H54 (cell line): ENCODE data around the gene NAB2.

ENCODE experiments used
- DNase-seq: peaks from one replicate; pipeline ENCODE4 v3.0.0; 2011; ENCODE audit warnings: low spot score, mixed read lengths; ENCODE audit not compliant: insufficient read length
- FAIRE-seq: peaks from 3 replicates; lab custom pipeline; 2011; peaks lifted over from hg19 to GRCh38; lab: Jason Lieb, UNC
- POLR2A ChIP-seq: IDR thresholded peaks from 2 replicates; pipeline ENCODE4 v1.6.1; 2011; ENCODE audit warnings: low read depth, mild to moderate bottlenecking, low read length

NAB2 gene

DNA sequence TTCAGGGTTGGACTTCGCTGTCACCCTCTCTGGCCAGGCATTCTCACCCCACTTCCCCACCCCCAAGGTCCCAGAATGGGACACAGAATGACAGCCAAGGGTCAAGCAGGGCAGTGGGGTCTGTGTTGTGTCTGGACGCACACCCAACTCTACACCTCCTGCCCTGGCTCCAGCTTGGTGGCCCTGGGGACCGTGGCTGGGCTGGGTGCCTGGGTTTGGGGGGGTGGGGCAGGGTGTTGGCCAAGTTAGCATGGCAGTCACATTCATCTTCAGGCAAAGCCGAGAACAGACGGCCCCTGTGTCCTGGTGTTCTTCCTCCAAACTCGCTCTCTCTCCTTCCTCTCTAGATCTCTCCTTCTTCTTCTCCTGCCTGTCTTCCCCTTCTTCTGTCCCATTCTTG, 45.0 kb downstream of the NAB2 start:
- DNase-seq (no peak), FAIRE-seq (no peak)
- no peak for TF ChIP-seq POLR2A

GRCh38 chr12:57134949-57135348, 46.0 kb downstream of the NAB2 start:
- no peak for TF ChIP-seq POLR2A
- FAIRE-seq = no peak
- no peak for DNase-seq

DNA sequence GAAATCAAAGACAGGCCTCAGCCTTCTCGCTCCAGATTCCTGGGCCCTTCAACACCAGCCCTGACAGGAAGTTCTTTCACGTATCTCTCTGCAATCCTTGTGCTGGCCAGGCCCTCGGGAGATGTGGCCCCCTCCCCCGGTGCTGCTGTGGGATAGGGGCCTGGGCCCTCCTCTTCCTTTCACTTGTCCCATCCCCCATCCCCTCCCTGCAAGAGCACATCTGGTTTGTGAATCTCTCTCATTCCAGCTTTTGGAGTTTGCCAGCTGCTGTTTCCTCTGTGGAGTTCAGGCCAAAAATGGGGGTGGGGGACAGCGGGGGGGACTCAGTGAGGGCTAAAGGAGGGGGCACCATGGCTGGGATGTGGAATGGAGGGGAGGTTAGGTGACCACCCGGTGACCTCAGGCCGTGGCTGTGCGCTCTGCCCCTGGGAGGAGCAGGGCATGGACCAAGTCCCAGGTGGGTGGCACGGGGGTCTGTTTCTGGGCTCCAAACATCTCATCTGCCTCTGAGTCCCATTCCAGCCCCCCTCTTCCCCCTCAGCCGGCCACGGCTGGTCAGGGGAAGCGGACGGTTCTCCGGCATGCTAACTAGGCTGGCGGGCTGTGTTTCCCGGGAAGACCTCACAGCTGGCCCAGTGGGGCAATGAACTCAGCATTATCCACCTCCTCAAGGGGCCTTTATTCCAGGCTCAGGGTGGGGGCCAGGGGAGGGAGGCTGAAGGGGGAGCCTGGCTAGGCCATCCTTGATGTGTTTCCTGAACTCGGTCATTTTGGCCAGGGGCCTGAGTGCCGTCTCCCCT, 46.8 kb downstream of the NAB2 start:
- DNase-seq (no peak), FAIRE-seq (no peak)

GRCh38 chr12:57138526-57139272, 49.8 kb downstream of the NAB2 start:
- FAIRE-seq (no peak), DNase-seq (no peak)
- no peak for TF ChIP-seq POLR2A

More for the DNA sequence above, 46.8 kb downstream of the NAB2 start:
- TF ChIP-seq POLR2A = no peak

- TF ChIP-seq POLR2A = no peak
- DNase-seq (no peak), FAIRE-seq (no peak)
Observed at GRCh38 chr12:57139796-57140649, 51.1 kb downstream of the NAB2 start.

DNA sequence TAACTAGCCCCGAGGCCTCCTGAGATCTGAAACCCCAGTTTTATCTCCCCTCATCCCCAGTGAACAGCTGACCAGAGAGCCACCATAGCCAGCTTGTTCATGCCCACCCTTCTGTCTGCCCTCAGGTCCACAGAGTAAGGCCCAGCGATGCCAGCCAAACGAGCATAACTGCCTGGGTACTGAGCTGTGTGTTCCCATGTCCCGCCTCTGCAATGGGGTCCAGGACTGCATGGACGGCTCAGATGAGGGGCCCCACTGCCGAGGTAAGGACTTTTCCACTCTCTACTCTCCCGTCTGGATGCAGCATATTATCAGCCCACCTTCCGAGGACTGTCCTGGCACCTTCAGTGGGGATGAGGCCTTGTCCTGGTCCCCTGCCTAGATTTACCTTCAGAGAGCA, 52.3 kb downstream of the NAB2 start:
- DNase-seq (no peak), FAIRE-seq (no peak)
- no peak for TF ChIP-seq POLR2A

DNA sequence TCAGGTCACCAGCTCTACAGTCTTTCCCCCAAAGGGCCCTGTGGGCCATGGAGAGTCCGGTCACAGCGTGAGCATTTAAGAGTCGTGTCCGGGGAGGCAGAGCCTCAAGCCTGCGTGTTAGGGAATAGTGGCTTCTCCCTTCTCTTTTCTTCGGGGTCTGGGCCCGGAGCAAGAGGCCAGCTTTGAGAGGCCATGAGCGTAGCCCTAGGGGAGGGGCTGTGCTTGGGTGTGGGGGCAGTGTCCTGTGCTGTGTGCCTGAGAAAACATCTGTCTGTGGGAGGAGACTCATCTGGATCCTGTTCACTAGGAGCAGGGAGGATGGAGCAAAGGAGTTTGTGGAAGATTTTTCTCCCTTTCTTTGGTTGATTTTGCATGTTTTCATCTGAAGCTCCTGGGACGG, 53.2 kb downstream of the NAB2 start:
- FAIRE-seq = no peak
- DNase-seq = no peak
- no peak for TF ChIP-seq POLR2A

GRCh38 chr12:57142727-57143126, 53.8 kb downstream of the NAB2 start:
- DNase-seq = no peak
- TF ChIP-seq POLR2A = no peak
- FAIRE-seq = no peak

DNA sequence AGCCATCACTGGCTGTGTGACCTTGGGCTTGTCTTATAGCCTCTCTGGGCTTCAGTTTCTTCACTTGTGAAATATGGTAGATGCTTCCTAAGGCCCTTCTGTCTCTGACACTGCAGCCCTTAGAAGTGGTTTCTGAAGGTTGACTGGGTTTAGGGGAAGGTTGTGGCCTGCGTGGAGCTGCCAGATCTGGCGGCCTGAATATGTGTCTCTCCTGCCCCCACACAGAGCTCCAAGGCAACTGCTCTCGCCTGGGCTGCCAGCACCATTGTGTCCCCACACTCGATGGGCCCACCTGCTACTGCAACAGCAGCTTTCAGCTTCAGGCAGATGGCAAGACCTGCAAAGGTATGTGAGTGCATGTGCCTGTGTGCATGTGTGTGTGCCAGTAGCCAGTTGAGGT, 54.5 kb downstream of the NAB2 start:
- DNase-seq (no peak), FAIRE-seq (no peak)
- no peak for TF ChIP-seq POLR2A
